CD4-positive, alpha-beta T cell (primary cell): ENCODE data around the gene INTS3. TPM values are rescaled to one million over a fixed set of nuclear protein-coding genes. Genes with fewer than 3 reads are reported as not detected.
A peak's percentile ranks its signal among the peaks of the same experiment; 100 is the strongest.

Experiments
- ATAC-seq: fragments of 200-7000 bp; cut with Tn5 transposase; one replicate; pipeline ENCODE4 v1.10.0; 2022; ENCODE audit warnings: mild to moderate bottlenecking; ENCODE audit not compliant: poor library complexity
- CTCF ChIA-PET: fragments of 350-600 bp; sonication (Branson Sonifier 250); formaldehyde crosslinking; loops from one replicate; lab custom pipeline; 2021; ENCODE audit warnings: antibody characterized with exemption, inconsistent platforms; lab: Charles Lee
- POLR2A ChIA-PET: fragments of 350-600 bp; sonication (Branson Sonifier 250); formaldehyde crosslinking; loops from one replicate; lab custom pipeline; 2021; ENCODE audit warnings: antibody characterized with exemption, inconsistent platforms; lab: Charles Lee
- DNase-seq, 14 experiments: peaks; one replicate each; pipeline ENCODE4 v3.0.0-alpha.2; 2013 to 2020; ENCODE audit warnings: mixed read lengths in 2 of 14
- H3K27ac ChIP-seq, 2 donors: one replicate each; pipeline versions ENCODE4 v1.5.1 to v1.7.0; 2013; ENCODE audit warnings: low read length in 2 of 2, low read depth in 1 of 2, mild to moderate bottlenecking in 1 of 2
- H3K27me3 ChIP-seq, 2 experiments: 1 replicate in 1 of 2; 2 replicates in 1 of 2; pipeline versions ENCODE4 v1.6.1 to v1.7.0; 2013; ENCODE audit warnings: low read length in 2 of 2, control low read depth in 1 of 2, mild to moderate bottlenecking in 1 of 2, moderate library complexity in 1 of 2; ENCODE audit not compliant: insufficient read depth in 2 of 2, control insufficient read depth in 1 of 2
- H3K36me3 ChIP-seq: one replicate; pipeline ENCODE4 v1.6.1; 2013; ENCODE audit warnings: low read length, control low read depth; ENCODE audit not compliant: insufficient read depth
- H3K4me1 ChIP-seq: one replicate; pipeline ENCODE4 v1.6.1; 2013; ENCODE audit warnings: low read length, control low read depth; ENCODE audit not compliant: insufficient read depth
- H3K4me3 ChIP-seq: one replicate; pipeline ENCODE4 v1.5.1; 2013; ENCODE audit warnings: mild to moderate bottlenecking, low read length, moderate library complexity
- H3K9me3 ChIP-seq, 2 experiments: 1 replicate in 1 of 2; 2 replicates in 1 of 2; pipeline versions ENCODE4 v1.6.1 to v1.7.0; 2013; ENCODE audit warnings: low read length in 2 of 2, mild to moderate bottlenecking in 2 of 2, control low read depth in 1 of 2, moderate library complexity in 1 of 2; ENCODE audit not compliant: control insufficient read depth in 1 of 2, insufficient read depth in 1 of 2
- H3K27ac Mint-ChIP-seq: one replicate; pipeline ENCODE4 v1.8.0; 2020; ENCODE audit warnings: mixed read lengths
- H3K27me3 Mint-ChIP-seq: one replicate; pipeline ENCODE4 v1.8.0; 2021; ENCODE audit warnings: mixed read lengths
- H3K36me3 Mint-ChIP-seq: one replicate; pipeline ENCODE4 v1.8.0; 2021; ENCODE audit warnings: low read depth, mixed read lengths
- H3K4me1 Mint-ChIP-seq: one replicate; pipeline ENCODE4 v1.8.0; 2021; ENCODE audit warnings: low read depth, mixed read lengths
- H3K4me3 Mint-ChIP-seq: one replicate; pipeline ENCODE4 v1.8.0; 2020; ENCODE audit warnings: mild to moderate bottlenecking, mixed read lengths
- H3K9me3 Mint-ChIP-seq: one replicate; pipeline ENCODE4 v1.8.0; 2020; ENCODE audit warnings: mixed read lengths
- CTCF ChIP-seq: fragments of 200-600 bp; IDR thresholded peaks from one replicate; pipeline ENCODE4 v1.8.0; 2022; ENCODE audit warnings: antibody characterized with exemption, mild to moderate bottlenecking
- intact Hi-C, 2 experiments: fragments of 100-400 bp; cut with DNase I in 1 of 2; cut with micrococcal nuclease in 1 of 2; formaldehyde crosslinking; loops; one replicate each; pipeline versions ENCODE4 v1.15.1 to v1.9.0; 2023 to 2025; cut with DNase I, micrococcal nuclease
- total RNA-seq, 174 experiments: library from RNA in 2 of 174; stranded (reverse) in 2 of 174; gene quantifications; one replicate each; pipeline ENCODE4 v1.2.3 and lab custom pipeline; 2021 to 2026

Gene INTS3
- total RNA-seq, 2 experiments from 2014 or later: 24.9 to 27.4 TPM

- H3K27me3 ChIP-seq: no peaks in the 10 kb centered on the region
- no peak overlapping the region for H3K27ac ChIP-seq
- ChIA-PET CTCF (no interaction called here), POLR2A (interaction anchor here (4.1 kb wide), 1 partner anchor 186 kb away, joined by 20 read pairs; the partner anchor contains the start of gene RPS27)
- no peak overlapping the region for H3K4me3 Mint-ChIP-seq
- peaks cover 26% of the 10 kb centered on the region for H3K36me3 ChIP-seq
- H3K9me3 ChIP-seq: no peaks in the 10 kb centered on the region
- peaks cover 21% of the 10 kb centered on the region for H3K4me1 ChIP-seq
- H3K36me3 Mint-ChIP-seq: peaks cover 45% of the 10 kb centered on the region
- no peaks in the 10 kb centered on the region for H3K27me3 Mint-ChIP-seq
- no peak for TF ChIP-seq CTCF
- peak overlapping the region; percentile 86 for H3K27ac Mint-ChIP-seq
- peaks cover 42% of the 10 kb centered on the region for H3K4me1 Mint-ChIP-seq
- no peak overlapping the region for H3K4me3 ChIP-seq
- no peak for DNase-seq
- no peak for ATAC-seq
- no peaks in the 10 kb centered on the region for H3K9me3 Mint-ChIP-seq
- intact Hi-C loops: no loop called here
Observed at GRCh38 chr1:153804112-153804511, 76.3 kb downstream of the INTS3 start.

- no peaks in the 10 kb centered on the region for H3K9me3 ChIP-seq
- peaks cover 56% of the 10 kb centered on the region for H3K36me3 Mint-ChIP-seq
- intact Hi-C loops: loop anchor here in 1 of 2 experiments (1.0 kb wide), 1 partner anchor 118 kb away; no protein-coding TSS in a partner anchor
- CTCF ChIA-PET: no interaction called here
- H3K9me3 Mint-ChIP-seq: no peaks in the 10 kb centered on the region
- ATAC-seq (peak; percentile 98), DNase-seq (peak in 13 of 14 experiments; percentile 21 to 93 (median 49))
- H3K4me3 ChIP-seq: no peak overlapping the region
- POLR2A ChIA-PET: interaction anchor here (0.6 to 4.1 kb wide), 6 partner anchors 117 to 185 kb away, joined by 3 to 20 read pairs (median 3); partner anchors contain the start of genes GATAD2B, JTB and RPS27
- peaks cover 21% of the 10 kb centered on the region for H3K4me1 ChIP-seq
- peaks cover 37% of the 10 kb centered on the region for H3K36me3 ChIP-seq
- peak overlapping the region; percentile 86 for H3K27ac Mint-ChIP-seq
- no peaks in the 10 kb centered on the region for H3K27me3 Mint-ChIP-seq
- no peaks in the 10 kb centered on the region for H3K27me3 ChIP-seq
- peaks cover 42% of the 10 kb centered on the region for H3K4me1 Mint-ChIP-seq
- TF ChIP-seq CTCF: no peak
- peak overlapping the region; percentile 22 for H3K4me3 Mint-ChIP-seq
- peak overlapping the region; percentile 61 to 62 for H3K27ac ChIP-seq
Observed at GRCh38 chr1:153805042-153805745, 77.3 kb downstream of the INTS3 start.

- POLR2A ChIA-PET: interaction anchor here (0.7 to 4.1 kb wide), 5 partner anchors 116 to 532 kb away, joined by 3 to 20 read pairs (median 5); partner anchors contain the start of genes GATAD2B, JTB and RPS27
- Mint-ChIP-seq H3K4me3 (peak overlapping the region; percentile 22), H3K27ac (peak overlapping the region; percentile 86), H3K9me3 (no peaks in the 10 kb centered on the region), H3K27me3 (no peaks in the 10 kb centered on the region), H3K4me1 (peaks cover 42% of the 10 kb centered on the region), H3K36me3 (peaks cover 63% of the 10 kb centered on the region)
- Histone ChIP-seq H3K9me3 (no peaks in the 10 kb centered on the region), H3K36me3 (peaks cover 43% of the 10 kb centered on the region), H3K27me3 (no peaks in the 10 kb centered on the region), H3K27ac (peak overlapping the region; percentile 61 to 62), H3K4me3 (no peak overlapping the region), H3K4me1 (peaks cover 21% of the 10 kb centered on the region)
- no peak for TF ChIP-seq CTCF
- intact Hi-C loops: loop anchor here in 1 of 2 experiments (1.0 kb wide), 1 partner anchor 117 kb away; no protein-coding TSS in a partner anchor
- CTCF ChIA-PET: interaction anchor here (0.8 kb wide), 1 partner anchor 141 kb away, joined by 3 read pairs; the partner anchor contains the start of gene DENND4B
- ATAC-seq: peak; percentile 1
- DNase-seq: no peak
Observed at GRCh38 chr1:153805886-153806719, 78.3 kb downstream of the INTS3 start.
